Type B pancreatic cell (in vitro differentiated cells): ENCODE measurements around the gene INO80E. TPM values are rescaled to one million over a fixed set of nuclear protein-coding genes. Genes with fewer than 3 reads are reported as not detected.

Source experiments
- DNase-seq: peaks from one replicate; pipeline ENCODE4 v3.0.0; 2021; ENCODE audit warnings: mixed read lengths; ENCODE audit not compliant: unreplicated experiment; ENCODE audit errors: extremely low spot score
- H3K27ac Mint-ChIP-seq: 2 replicates; pipeline ENCODE4 v1.8.0; 2021; ENCODE audit warnings: mild to moderate bottlenecking, mixed read lengths
- H3K27me3 Mint-ChIP-seq: 2 replicates; pipeline ENCODE4 v1.8.0; 2021; ENCODE audit warnings: mixed read lengths
- H3K36me3 Mint-ChIP-seq: 2 replicates; pipeline ENCODE4 v1.8.0; 2021; ENCODE audit warnings: mixed read lengths
- H3K4me1 Mint-ChIP-seq: one replicate; pipeline ENCODE4 v1.8.0; 2021; ENCODE audit warnings: mixed read lengths; ENCODE audit not compliant: unreplicated experiment
- H3K4me3 Mint-ChIP-seq: 2 replicates; pipeline ENCODE4 v1.8.0; 2021; ENCODE audit warnings: mild to moderate bottlenecking, mixed read lengths
- H3K9me3 Mint-ChIP-seq: 2 replicates; pipeline ENCODE4 v1.8.0; 2021; ENCODE audit warnings: mixed read lengths
- CTCF ChIP-seq: fragments of 200-600 bp; sonication (generic); conservative IDR thresholded peaks from 2 replicates; pipeline ENCODE4 v1.5.0; 2021; ENCODE audit warnings: antibody characterized with exemption, mild to moderate bottlenecking
- total RNA-seq: library from RNA; stranded (reverse); gene quantifications from 2 replicates; pipeline ENCODE4 v1.2.1, GENCODE V29; 2021; ENCODE audit warnings: low replicate concordance

INO80E gene
- total RNA-seq, 1 donor from 2014 or later: 78.7 TPM

GRCh38 chr16:29995324-29995910 is 624 bp upstream of the INO80E start, which contains the start of gene HIRIP3:
Gene HIRIP3 (minus strand): TSS chr16:29995617. CDS start chr16:29995605, 12 bp downstream.
- DNase-seq: peak; percentile 88
- Mint-ChIP-seq H3K27ac (peak within 1 kb of the TSS; percentile 97), H3K4me3 (peak within 1 kb of the TSS; percentile 97), H3K4me1 (peaks cover 25% of the 10 kb centered on the region), H3K27me3 (no peaks in the 10 kb centered on the region), H3K36me3 (peaks cover 6% of the 10 kb centered on the region), H3K9me3 (no peaks in the 10 kb centered on the region)
- no peak for TF ChIP-seq CTCF

- peak overlapping the region; percentile 97 for H3K27ac Mint-ChIP-seq
- H3K36me3 Mint-ChIP-seq: peaks cover 3% of the 10 kb centered on the region
- no peak for TF ChIP-seq CTCF
- no peaks in the 10 kb centered on the region for H3K27me3 Mint-ChIP-seq
- H3K4me1 Mint-ChIP-seq: peaks cover 23% of the 10 kb centered on the region
- H3K9me3 Mint-ChIP-seq: no peaks in the 10 kb centered on the region
- H3K4me3 Mint-ChIP-seq: peak overlapping the region; percentile 97
- no peak for DNase-seq
Measured at GRCh38 chr16:29996766-29997250, 767 bp downstream of the INO80E start.

GRCh38 chr16:29999605-30000004 is 3.6 kb downstream of the INO80E start:
- Mint-ChIP-seq H3K4me1 (peaks cover 9% of the 10 kb centered on the region), H3K36me3 (peaks cover 3% of the 10 kb centered on the region), H3K9me3 (no peaks in the 10 kb centered on the region), H3K27me3 (no peaks in the 10 kb centered on the region), H3K4me3 (no peak overlapping the region), H3K27ac (no peak overlapping the region)
- no peak for TF ChIP-seq CTCF
- no peak for DNase-seq

GRCh38 chr16:30000735-30001631 is 4.9 kb downstream of the INO80E start:
- H3K27ac Mint-ChIP-seq: no peak overlapping the region
- DNase-seq: no peak
- no peaks in the 10 kb centered on the region for H3K27me3 Mint-ChIP-seq
- peaks cover 3% of the 10 kb centered on the region for H3K36me3 Mint-ChIP-seq
- TF ChIP-seq CTCF: no peak
- H3K9me3 Mint-ChIP-seq: no peaks in the 10 kb centered on the region
- no peak overlapping the region for H3K4me3 Mint-ChIP-seq
- peaks cover 5% of the 10 kb centered on the region for H3K4me1 Mint-ChIP-seq

- no peak for TF ChIP-seq CTCF
- no peaks in the 10 kb centered on the region for H3K36me3 Mint-ChIP-seq
- DNase-seq: no peak
- H3K4me1 Mint-ChIP-seq: no peaks in the 10 kb centered on the region
- no peak overlapping the region for H3K4me3 Mint-ChIP-seq
- no peaks in the 10 kb centered on the region for H3K27me3 Mint-ChIP-seq
- peak overlapping the region; percentile 41 for H3K27ac Mint-ChIP-seq
- no peaks in the 10 kb centered on the region for H3K9me3 Mint-ChIP-seq
Measured at GRCh38 chr16:30002614-30003346, 6.7 kb downstream of the INO80E start.
